ENCODE results near the gene EDAR.

The EDAR gene

DNA sequence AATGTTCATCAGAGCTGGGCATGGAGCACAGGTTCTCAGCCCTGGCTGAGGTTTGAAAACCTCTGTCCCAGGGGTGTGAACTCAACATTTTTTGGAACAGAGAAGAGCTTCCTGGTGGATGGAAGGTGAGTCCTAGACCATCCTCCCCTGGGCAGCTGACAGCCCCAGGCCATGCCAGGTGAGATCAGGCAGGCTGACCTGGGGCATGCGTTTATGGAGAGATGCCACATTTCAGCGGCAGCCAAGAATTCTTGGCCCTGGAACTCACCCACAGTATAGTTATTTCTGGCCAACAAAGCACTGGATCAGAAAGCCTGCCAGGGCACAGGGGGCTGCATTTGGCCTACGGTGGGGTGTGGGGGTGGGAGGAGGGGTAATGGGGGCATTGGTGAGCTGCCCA, 83.8 kb downstream of the EDAR start:
- no peak for DNase-seq (ENCODE audit: extremely low read depth, low read depth)
- TF ChIP-seq, protein P1, sequence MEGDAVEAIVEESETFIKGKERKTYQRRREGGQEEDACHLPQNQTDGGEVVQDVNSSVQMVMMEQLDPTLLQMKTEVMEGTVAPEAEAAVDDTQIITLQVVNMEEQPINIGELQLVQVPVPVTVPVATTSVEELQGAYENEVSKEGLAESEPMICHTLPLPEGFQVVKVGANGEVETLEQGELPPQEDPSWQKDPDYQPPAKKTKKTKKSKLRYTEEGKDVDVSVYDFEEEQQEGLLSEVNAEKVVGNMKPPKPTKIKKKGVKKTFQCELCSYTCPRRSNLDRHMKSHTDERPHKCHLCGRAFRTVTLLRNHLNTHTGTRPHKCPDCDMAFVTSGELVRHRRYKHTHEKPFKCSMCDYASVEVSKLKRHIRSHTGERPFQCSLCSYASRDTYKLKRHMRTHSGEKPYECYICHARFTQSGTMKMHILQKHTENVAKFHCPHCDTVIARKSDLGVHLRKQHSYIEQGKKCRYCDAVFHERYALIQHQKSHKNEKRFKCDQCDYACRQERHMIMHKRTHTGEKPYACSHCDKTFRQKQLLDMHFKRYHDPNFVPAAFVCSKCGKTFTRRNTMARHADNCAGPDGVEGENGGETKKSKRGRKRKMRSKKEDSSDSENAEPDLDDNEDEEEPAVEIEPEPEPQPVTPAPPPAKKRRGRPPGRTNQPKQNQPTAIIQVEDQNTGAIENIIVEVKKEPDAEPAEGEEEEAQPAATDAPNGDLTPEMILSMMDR (IDR thresholded peaks at IDR 0.05; ENCODE audit: low read depth, low read length, missing control alignments): no peak

GRCh38 chr2:108904680-108905079, 84.3 kb downstream of the EDAR start:
- TF ChIP-seq, protein P1 (IDR thresholded peaks at IDR 0.05; ENCODE audit: low read depth, low read length, missing control alignments): no peak
- no peak for DNase-seq (ENCODE audit: extremely low read depth, low read depth)
- H3K4me3 ChIP-seq (replicated peaks; ENCODE audit: low read depth, low read length): no peak overlapping the region

More for the DNA sequence above, 83.8 kb downstream of the EDAR start:
- H3K4me3 ChIP-seq (replicated peaks; ENCODE audit: low read depth, low read length): no peak overlapping the region

- H3K4me3 ChIP-seq (replicated peaks; ENCODE audit: low read depth, low read length): no peak overlapping the region
- TF ChIP-seq, protein P1 (IDR thresholded peaks at IDR 0.05; ENCODE audit: low read depth, low read length, missing control alignments): no peak
- no peak for DNase-seq (ENCODE audit: extremely low read depth, low read depth)
These were observed 90.5 kb downstream of the EDAR start for GRCh38 chr2:108898315-108899082.

DNA sequence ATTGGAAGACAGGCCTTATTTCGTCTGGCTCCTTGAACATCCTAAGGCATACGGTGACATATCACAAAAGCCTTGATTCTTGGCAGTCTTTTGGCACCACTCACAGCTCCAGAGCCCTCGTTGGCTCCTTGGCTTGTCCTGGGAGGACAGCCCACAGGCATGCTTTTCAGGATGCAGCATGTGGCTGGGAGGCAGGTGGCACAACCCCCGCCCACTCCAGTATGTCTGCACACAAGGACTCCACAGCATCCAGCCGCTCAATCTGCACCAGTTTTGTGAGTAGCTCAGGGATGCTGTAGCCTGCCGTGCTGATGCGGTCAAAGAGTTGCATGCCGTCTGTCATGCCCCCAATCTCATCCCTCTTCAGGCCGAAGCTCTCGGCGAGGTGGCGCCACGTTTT, 92.3 kb downstream of the EDAR start:
- TF ChIP-seq, protein P1 (IDR thresholded peaks at IDR 0.05; ENCODE audit: low read depth, low read length, missing control alignments): no peak
- H3K4me3 ChIP-seq (replicated peaks; ENCODE audit: low read depth, low read length): no peak overlapping the region
- no peak for DNase-seq (ENCODE audit: extremely low read depth, low read depth)

- TF ChIP-seq, protein P1 (IDR thresholded peaks at IDR 0.05; ENCODE audit: low read depth, low read length, missing control alignments): no peak
- DNase-seq (ENCODE audit: extremely low read depth, low read depth): no peak
- H3K4me3 ChIP-seq (replicated peaks; ENCODE audit: low read depth, low read length): no peak overlapping the region
These were observed 93.8 kb downstream of the EDAR start for GRCh38 chr2:108895188-108895587.

GRCh38 chr2:108894766-108895165, 94.3 kb downstream of the EDAR start:
- TF ChIP-seq, protein P1 (IDR thresholded peaks at IDR 0.05; ENCODE audit: low read depth, low read length, missing control alignments): no peak
- DNase-seq (ENCODE audit: extremely low read depth, low read depth): no peak
- no peak overlapping the region for H3K4me3 ChIP-seq (replicated peaks; ENCODE audit: low read depth, low read length)

All from HFF-Myc (cell line).